Neural cell (in vitro differentiated cells): Measurements from ENCODE around the gene OR1F1. TPM values are rescaled to one million over a fixed set of nuclear protein-coding genes. Genes with fewer than 3 reads are reported as not detected.
"Not testable (repeated sequence)": the region's sequence is repeated elsewhere in the genome, so short reads cannot be mapped to it uniquely, and the experiment has no call there.

ENCODE experiments used
- H2AFZ ChIP-seq: fragments of 200-600, 300-800 bp; sonication (generic), shearing (Covaris generic); 2 replicates; pipeline ENCODE4 v1.6.0; 2014; ENCODE audit warnings: low read depth, mild to moderate bottlenecking, antibody characterized with exemption, low read length, moderate library complexity
- H3F3A ChIP-seq: fragments of 200-600 bp; shearing (Covaris generic); 2 replicates; pipeline ENCODE4 v1.6.1; 2016; ENCODE audit warnings: mild to moderate bottlenecking, moderate library complexity, mixed read lengths, antibody characterized with exemption, low read length; ENCODE audit not compliant: insufficient read depth, poor library complexity, severe bottlenecking
- H3K27ac ChIP-seq: fragments of 200-600, 300-800 bp; sonication (generic), shearing (Covaris generic); 2 replicates; pipeline ENCODE4 v1.5.1; 2014; ENCODE audit warnings: mild to moderate bottlenecking, low read length, moderate library complexity
- H3K27me3 ChIP-seq: fragments of 300-800, 200-600 bp; sonication (generic), shearing (Covaris generic); 2 replicates; pipeline ENCODE4 v1.6.0; 2014; ENCODE audit warnings: mild to moderate bottlenecking, low read depth, low read length, moderate library complexity; ENCODE audit not compliant: insufficient read depth
- H3K36me3 ChIP-seq: fragments of 300-800, 200-600 bp; sonication (generic), shearing (Covaris generic); 2 replicates; pipeline ENCODE4 v1.5.1; 2014; ENCODE audit warnings: mild to moderate bottlenecking, antibody characterized with exemption, low read length, moderate library complexity; ENCODE audit not compliant: insufficient read depth
- H3K4me2 ChIP-seq: fragments of 300-800, 200-600 bp; sonication (generic), shearing (Covaris generic); 2 replicates; pipeline ENCODE4 v1.6.0; 2014; ENCODE audit warnings: mild to moderate bottlenecking, low read length
- H3K4me3 ChIP-seq: fragments of 300-800, 200-600 bp; sonication (generic), shearing (Covaris generic); 2 replicates; pipeline ENCODE4 v1.5.1; 2014; ENCODE audit warnings: mild to moderate bottlenecking, low read length, moderate library complexity
- H3K79me2 ChIP-seq: fragments of 200-600 bp; shearing (Covaris generic); replicated peaks from 2 replicates; pipeline ENCODE4 v1.6.0; 2014; ENCODE audit warnings: mild to moderate bottlenecking, low read length, moderate library complexity; ENCODE audit not compliant: insufficient read depth
- H3K9ac ChIP-seq: fragments of 300-800, 200-600 bp; sonication (generic), shearing (Covaris generic); 2 replicates; pipeline ENCODE4 v1.6.1; 2016; ENCODE audit warnings: mild to moderate bottlenecking, low read length, mixed read lengths
- H3K9me2 ChIP-seq: fragments of 200-600 bp; shearing (Covaris generic); 2 replicates; pipeline ENCODE4 v1.6.1; 2016; ENCODE audit warnings: mild to moderate bottlenecking, low read length, mixed read lengths; ENCODE audit not compliant: insufficient read depth
- H3K9me3 ChIP-seq: fragments of 200-600, 300-800 bp; sonication (generic), shearing (Covaris generic); 2 replicates; pipeline ENCODE4 v1.6.1; 2016; ENCODE audit warnings: mild to moderate bottlenecking, mixed run types, low read length, moderate library complexity, mixed read lengths
- H4K20me1 ChIP-seq: fragments of 200-600 bp; shearing (Covaris generic); 2 replicates; pipeline ENCODE4 v1.6.1; 2016; ENCODE audit warnings: mild to moderate bottlenecking, mixed run types; ENCODE audit not compliant: insufficient read depth
- EP300 ChIP-seq: fragments of 450-650 bp; conservative IDR thresholded peaks from 2 replicates; pipeline ENCODE4 v1.6.1; 2014; ENCODE audit warnings: antibody characterized with exemption, mild to moderate bottlenecking, moderate library complexity; ENCODE audit not compliant: poor library complexity, severe bottlenecking
- EZH2 ChIP-seq: fragments of 200-600, 300-800 bp; shearing (Covaris generic), sonication (generic); IDR thresholded peaks from 2 replicates; pipeline ENCODE4 v1.6.1; 2014; ENCODE audit warnings: antibody characterized with exemption, low read length, borderline replicate concordance, mild to moderate bottlenecking; ENCODE audit not compliant: insufficient read depth, poor library complexity, severe bottlenecking
- POLR2AphosphoS5 ChIP-seq: IDR thresholded peaks from 2 replicates; pipeline ENCODE4 v1.6.1; 2012
- RAD21 ChIP-seq: fragments of 450-650 bp; conservative IDR thresholded peaks from 2 replicates; pipeline ENCODE4 v1.6.1; 2014; ENCODE audit warnings: antibody characterized with exemption, mild to moderate bottlenecking, moderate library complexity
- REST ChIP-seq: IDR thresholded peaks from 2 replicates; pipeline ENCODE4 v1.6.1; 2012; ENCODE audit warnings: borderline replicate concordance
- SMC3 ChIP-seq: fragments of 450-650 bp; conservative IDR thresholded peaks from 2 replicates; pipeline ENCODE4 v1.6.1; 2014; ENCODE audit warnings: antibody characterized with exemption, mild to moderate bottlenecking, moderate library complexity; ENCODE audit not compliant: poor library complexity
- TAF1 ChIP-seq: IDR thresholded peaks from 2 replicates; pipeline ENCODE4 v1.6.1; 2012; ENCODE audit warnings: low read depth
- polyA plus RNA-seq: library from polyadenylated mRNA; depleted of rRNA; stranded (reverse); fragments of >200 nt; gene quantifications from 2 replicates; pipeline ENCODE4 v1.2.3, GENCODE V29; 2014
- TF ChIP-seq, protein P1 (sequence below): fragments of 450-650 bp; IDR thresholded peaks from 2 replicates; pipeline ENCODE4 v1.5.1; 2014; ENCODE audit warnings: antibody characterized with exemption, mild to moderate bottlenecking, moderate library complexity; ENCODE audit not compliant: poor library complexity, severe bottlenecking

OR1F1 gene
- polyA plus RNA-seq, 1 donor from 2014 or later, result 2.5 TPM

DNA sequence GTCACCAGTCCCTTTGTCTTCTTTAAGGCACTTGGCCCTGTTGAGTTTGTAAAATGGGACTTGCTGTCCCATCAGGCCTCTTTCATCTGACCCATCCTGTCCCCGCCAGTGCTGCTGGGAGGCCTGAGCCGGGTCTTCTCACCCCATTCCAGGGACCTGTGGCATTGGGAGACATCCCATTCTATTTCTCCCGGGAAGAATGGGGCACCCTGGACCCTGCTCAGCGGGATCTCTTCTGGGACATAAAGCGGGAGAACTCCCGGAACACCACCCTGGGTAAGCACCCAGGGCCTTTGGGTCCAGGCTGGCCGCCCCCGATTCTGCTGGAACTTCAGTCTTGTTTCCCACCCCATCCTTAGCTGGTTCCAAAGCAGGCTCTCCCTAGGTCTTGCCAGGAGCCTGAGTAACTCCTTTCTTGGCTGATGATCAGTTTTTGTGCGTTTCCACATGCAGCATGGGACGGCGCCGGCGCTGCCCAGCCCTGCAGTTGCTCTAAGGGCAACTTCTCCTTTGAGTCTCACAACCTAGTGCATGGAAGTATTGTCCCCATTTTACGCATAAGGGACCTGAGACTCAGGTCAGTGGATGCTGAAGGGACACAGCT lies 49.1 kb upstream of the OR1F1 start:
- Histone ChIP-seq H3K4me2 (no peak overlapping the region), H3F3A (no peaks in the 10 kb centered on the region), H3K4me3 (no peak overlapping the region), H3K9me3 (no peaks in the 10 kb centered on the region), H2AFZ (no peak overlapping the region), H3K27ac (no peak overlapping the region), H3K27me3 (no peaks in the 10 kb centered on the region), H4K20me1 (no peaks in the 10 kb centered on the region), H3K79me2 (peaks cover 18% of the 10 kb centered on the region), H3K9me2 (no peaks in the 10 kb centered on the region), H3K9ac (no peak overlapping the region), H3K36me3 (no peaks in the 10 kb centered on the region)
- TF ChIP-seq, protein P1, sequence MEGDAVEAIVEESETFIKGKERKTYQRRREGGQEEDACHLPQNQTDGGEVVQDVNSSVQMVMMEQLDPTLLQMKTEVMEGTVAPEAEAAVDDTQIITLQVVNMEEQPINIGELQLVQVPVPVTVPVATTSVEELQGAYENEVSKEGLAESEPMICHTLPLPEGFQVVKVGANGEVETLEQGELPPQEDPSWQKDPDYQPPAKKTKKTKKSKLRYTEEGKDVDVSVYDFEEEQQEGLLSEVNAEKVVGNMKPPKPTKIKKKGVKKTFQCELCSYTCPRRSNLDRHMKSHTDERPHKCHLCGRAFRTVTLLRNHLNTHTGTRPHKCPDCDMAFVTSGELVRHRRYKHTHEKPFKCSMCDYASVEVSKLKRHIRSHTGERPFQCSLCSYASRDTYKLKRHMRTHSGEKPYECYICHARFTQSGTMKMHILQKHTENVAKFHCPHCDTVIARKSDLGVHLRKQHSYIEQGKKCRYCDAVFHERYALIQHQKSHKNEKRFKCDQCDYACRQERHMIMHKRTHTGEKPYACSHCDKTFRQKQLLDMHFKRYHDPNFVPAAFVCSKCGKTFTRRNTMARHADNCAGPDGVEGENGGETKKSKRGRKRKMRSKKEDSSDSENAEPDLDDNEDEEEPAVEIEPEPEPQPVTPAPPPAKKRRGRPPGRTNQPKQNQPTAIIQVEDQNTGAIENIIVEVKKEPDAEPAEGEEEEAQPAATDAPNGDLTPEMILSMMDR, result no peak
- TF ChIP-seq TAF1, result no peak
- TF ChIP-seq RAD21, result no peak
- no peak for TF ChIP-seq POLR2AphosphoS5
- TF ChIP-seq SMC3, result no peak
- no peak for TF ChIP-seq EZH2
- TF ChIP-seq REST, result no peak
- TF ChIP-seq EP300, result no peak

DNA sequence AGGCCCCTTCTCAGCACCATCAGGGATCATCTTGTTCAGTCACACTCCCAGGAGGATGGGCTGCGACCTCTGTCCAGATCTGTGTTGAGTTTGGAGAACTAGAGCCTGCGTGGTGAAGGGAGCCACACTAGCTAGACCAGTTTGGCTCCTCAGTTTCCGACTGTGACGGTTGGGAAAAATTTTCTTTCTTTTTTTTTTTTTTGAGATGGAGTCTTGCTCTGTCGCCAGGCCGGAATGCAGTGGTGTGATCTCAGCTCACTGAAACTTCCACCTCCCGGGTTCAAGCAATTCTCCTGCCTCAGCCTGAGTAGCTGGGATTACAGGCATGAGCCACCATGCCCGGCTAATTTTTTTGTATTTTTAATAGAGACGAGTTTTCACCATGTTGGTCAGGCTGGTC lies 48.4 kb upstream of the OR1F1 start:
- peaks cover 12% of the 10 kb centered on the region for H3K79me2 ChIP-seq
- not testable (repeated sequence) for H4K20me1 ChIP-seq, H2AFZ ChIP-seq, H3K4me3 ChIP-seq, H3K9me2 ChIP-seq, H3K27ac ChIP-seq, H3K36me3 ChIP-seq, H3K4me2 ChIP-seq, H3K9me3 ChIP-seq, H3K9ac ChIP-seq, H3K27me3 ChIP-seq, H3F3A ChIP-seq
